ENCODE measurements around the gene TMEM167B. TPM values are rescaled to one million over a fixed set of nuclear protein-coding genes. Genes with fewer than 3 reads are reported as not detected.

Gene TMEM167B
- total and polyA plus RNA-seq, 2 of the 8 experiments (the other 6 are each of a cell fraction or from before 2014, with no cell fraction given): 3.6 to 14.8 TPM

DNA sequence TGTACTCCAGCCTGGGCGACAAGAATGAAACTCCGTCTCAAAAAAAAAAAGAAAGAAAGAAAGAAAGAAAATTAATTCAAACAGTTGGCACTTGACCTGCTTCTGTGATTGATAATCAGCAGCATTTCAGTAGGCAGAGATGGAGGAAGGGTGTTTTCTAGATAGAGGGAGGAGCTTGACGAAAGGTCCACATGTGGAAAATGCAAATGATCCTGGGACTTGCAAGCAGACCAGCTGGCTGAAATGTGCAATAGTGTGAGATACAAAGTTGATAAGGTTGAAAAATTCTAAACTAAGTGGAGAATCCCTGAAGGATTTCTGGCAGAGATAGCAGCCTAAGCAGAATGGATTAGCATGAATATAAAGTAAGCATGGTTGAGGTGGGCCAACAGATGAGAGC, 27.5 kb downstream of the TMEM167B start:
- no peaks in the 10 kb centered on the region; a peak in 1 of 8 replicates for H3K36me3 ChIP-seq (ENCODE audit: control insufficient read depth in 2 of 4, insufficient read depth in 4 of 4, low read length in 3 of 4)
- no peaks in the 10 kb centered on the region for H3K9me3 ChIP-seq (ENCODE audit: insufficient read depth in 2 of 2, low read depth in 1 of 2, low read length in 1 of 2)
- no peak overlapping the region for H4K8ac ChIP-seq (ENCODE audit: extremely low read depth, insufficient read depth, low read length)
- FAIRE-seq: no peak
- no peak overlapping the region for H2BK20ac ChIP-seq (ENCODE audit: low read length)
- H3K23ac ChIP-seq (ENCODE audit: insufficient read length): no peak overlapping the region
- CTCF ChIA-PET (ENCODE audit: partially characterized antibody): no interaction called here
- H3K18ac ChIP-seq (ENCODE audit: extremely low read depth, low read length): no peak overlapping the region
- H3K56ac ChIP-seq (replicated peaks; ENCODE audit: insufficient read length, low read depth, low read length): no peak overlapping the region
- H3K79me1 ChIP-seq (ENCODE audit: low read depth, low read length): no peaks in the 10 kb centered on the region
- H2AFZ ChIP-seq (ENCODE audit: low read length): no peak overlapping the region
- H2BK5ac ChIP-seq (ENCODE audit: low read depth, low read length): no peak overlapping the region
- H3K14ac ChIP-seq (ENCODE audit: insufficient read length): no peak overlapping the region
- H3K27me3 ChIP-seq (replicated peaks in 1 of 4; ENCODE audit: control insufficient read depth in 3 of 4, extremely low read depth in 1 of 4, insufficient read depth in 3 of 4, low read length in 3 of 4): peaks cover 13 to 31% (median 25%) of the 10 kb centered on the region in 4 experiments
- no peak overlapping the region for H3K27ac ChIP-seq (ENCODE audit: low read depth, low read length)
- H2BK120ac ChIP-seq (replicated peaks; ENCODE audit: low read depth, low read length): no peak overlapping the region
- no peak overlapping the region for H4K91ac ChIP-seq (replicated peaks; ENCODE audit: insufficient read length, low read length)
- no peak overlapping the region for H2BK15ac ChIP-seq (ENCODE audit: low read length)
- no peak overlapping the region for H2BK12ac ChIP-seq (ENCODE audit: low read depth, low read length)
- no peak for DNase-seq (ENCODE audit: low read depth in 1 of 2, low spot score in 2 of 2)
- no peak overlapping the region for H3K4me2 ChIP-seq (ENCODE audit: insufficient read depth in 1 of 2, low read depth in 2 of 2, low read length in 2 of 2)
- no peak overlapping the region for H4K5ac ChIP-seq (ENCODE audit: insufficient read length, low read depth, low read length)
- H4K20me1 ChIP-seq (replicated peaks in 1 of 2; ENCODE audit: control insufficient read depth in 1 of 2, insufficient read depth in 2 of 2, low read length in 2 of 2): no peaks in the 10 kb centered on the region
- no peak overlapping the region for H2AK5ac ChIP-seq (ENCODE audit: low read depth, low read length)
- H3K23me2 ChIP-seq (ENCODE audit: low read depth, low read length): peaks cover 11% of the 10 kb centered on the region
- POLR2A ChIA-PET (ENCODE audit: partially characterized antibody): interaction anchor here (0.8 kb wide), 1 partner anchor 532 kb away, joined by 3 read pairs; no protein-coding TSS in a partner anchor
- no peak overlapping the region for H3K4ac ChIP-seq (replicated peaks; ENCODE audit: insufficient read length, low read depth, low read length)
- peaks cover 0 to 9% (median 3%) of the 10 kb centered on the region in 4 experiments; a peak in 4 of 7 replicates for H3K4me1 ChIP-seq (replicated peaks in 1 of 4; ENCODE audit: control insufficient read depth in 3 of 4, insufficient read depth in 4 of 4, low read length in 3 of 4)
- H3K9ac ChIP-seq (replicated peaks in 1 of 4; ENCODE audit: extremely low read depth in 1 of 4, low read depth in 3 of 4, low read length in 3 of 4): no peak overlapping the region
- no peak overlapping the region for H3K4me3 ChIP-seq (ENCODE audit: extremely low read depth in 1 of 4, insufficient read depth in 2 of 4, low read depth in 3 of 4, low read length in 4 of 4)
- 90% methylated on average over 3 of the region's 3 CpGs; no CpG with 5 or more reads in 1 of the 2 experiments for WGBS, 2 experiments (ENCODE audit: extremely low coverage in 1 of 2, insufficient coverage in 1 of 2, insufficient read length in 1 of 2, insufficient replicate concordance in 2 of 2, low coverage in 1 of 2, low lambda C conversion rate in 2 of 2, missing lambda C conversion rate in 1 of 2)
- no peaks in the 10 kb centered on the region for H3K79me2 ChIP-seq (ENCODE audit: control insufficient read depth in 1 of 2, insufficient read depth in 2 of 2, low read length in 2 of 2)
- no peak for TF ChIP-seq CBX5 (IDR thresholded peaks at IDR 0.05; ENCODE audit: low read depth, low read length)
- TF ChIP-seq SIN3A (conservative IDR thresholded peaks at IDR 0.05 in 1 of 2, IDR thresholded peaks at IDR 0.05 in 1 of 2; ENCODE audit: low read depth in 1 of 2, low read length in 2 of 2): no peak
- no peak for TF ChIP-seq SIX5 (IDR thresholded peaks at IDR 0.05; ENCODE audit: low read depth, low read length)
- TF ChIP-seq, protein P1, sequence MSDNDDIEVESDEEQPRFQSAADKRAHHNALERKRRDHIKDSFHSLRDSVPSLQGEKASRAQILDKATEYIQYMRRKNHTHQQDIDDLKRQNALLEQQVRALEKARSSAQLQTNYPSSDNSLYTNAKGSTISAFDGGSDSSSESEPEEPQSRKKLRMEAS (IDR thresholded peaks at IDR 0.05): no peak
- no peak for TF ChIP-seq NANOG (IDR thresholded peaks at IDR 0.05; ENCODE audit: insufficient read depth, low read depth, low read length, poor library complexity, severe bottlenecking)
- TF ChIP-seq ZNF274 (IDR thresholded peaks at IDR 0.05; ENCODE audit: borderline replicate concordance, extremely low read depth, low read length): no peak
- no peak for TF ChIP-seq KDM5A (IDR thresholded peaks at IDR 0.05; ENCODE audit: low read length)
- TF ChIP-seq CREB1 (IDR thresholded peaks at IDR 0.05): no peak
- no peak for TF ChIP-seq YY1 (IDR thresholded peaks at IDR 0.05; ENCODE audit: low read depth, low read length)
- TF ChIP-seq PHF8 (conservative IDR thresholded peaks at IDR 0.05; ENCODE audit: low read depth, low read length): no peak
- no peak for TF ChIP-seq TCF12 (IDR thresholded peaks at IDR 0.05; ENCODE audit: low read depth, low read length)
- no peak for TF ChIP-seq GTF2F1 (IDR thresholded peaks at IDR 0.05; ENCODE audit: borderline replicate concordance, low read depth, low read length)
- no peak for TF ChIP-seq SP2 (IDR thresholded peaks at IDR 0.05; ENCODE audit: low read length)
- no peak for TF ChIP-seq POLR2A (IDR thresholded peaks at IDR 0.05; ENCODE audit: control extremely low read depth in 1 of 2, low read depth in 2 of 2, low read length in 2 of 2)

Data from H1 (cell line).